K562 (cell line): Measurements from ENCODE around the gene PXN. TPM values are rescaled to one million over a fixed set of nuclear protein-coding genes. Genes with fewer than 3 reads are reported as not detected.
A peak's percentile ranks its signal among the peaks of the same experiment; 100 is the strongest.

ENCODE experiments used
- ATAC-seq: fragments of 200-7000 bp; cut with Tn5 transposase; 3 replicates; pipeline ENCODE4 v1.9.1; 2020; ENCODE audit warnings: moderate library complexity
- BruUV-seq: library from RNA; stranded (reverse); fragments of 400-500 nt; replicated peaks from 2 replicates; lab custom pipeline; 2021; lab: Mats Ljungman, UMichigan
- CTCF ChIA-PET: fragments of 300-600 bp; formaldehyde crosslinking; extraction: SDS; loops from one replicate; lab custom pipeline; 2021; ENCODE audit warnings: low intra/inter-chr PET ratio; lab: Yijun Ruan, JAX
- POLR2A ChIA-PET: fragments of 300-600, 350-650 bp; sonication (Branson Sonifier 250); formaldehyde crosslinking; extraction: SDS; loops from one replicate; lab custom pipeline; 2021; ENCODE audit warnings: antibody characterized with exemption, inconsistent platforms; lab: Yijun Ruan, JAX
- DNase-seq, 4 experiments: peaks; one replicate each; pipeline versions ENCODE4 v3.0.0 to v3.0.0-alpha.2; 2011 to 2018; ENCODE audit warnings: low spot score in 3 of 4, mixed read lengths in 3 of 4; ENCODE audit errors: extremely low read depth in 1 of 4
- FAIRE-seq: peaks from 2 replicates; lab custom pipeline; 2011; peaks lifted over from hg19 to GRCh38; lab: Jason Lieb, UNC
- H2AFZ ChIP-seq: 2 replicates; pipeline ENCODE4 v1.6.0; 2011; ENCODE audit warnings: low read depth, low read length, control low read depth, inconsistent platforms
- H3K27ac ChIP-seq: fragments of 200-600 bp; 3 replicates; pipeline ENCODE4 v1.8.0; 2011; ENCODE audit warnings: low read depth, mild to moderate bottlenecking, control low read depth, inconsistent platforms, low read length, moderate library complexity, mixed read lengths; ENCODE audit errors: extremely low read depth
- H3K27me3 ChIP-seq, 2 experiments: fragments of 300-600 bp in 1 of 2; 2 replicates in 1 of 2; 3 replicates in 1 of 2; pipeline versions ENCODE4 v1.6.0 to v1.8.0; 2011; ENCODE audit warnings: inconsistent platforms in 2 of 2, low read length in 2 of 2, mild to moderate bottlenecking in 1 of 2, mixed read lengths in 1 of 2, moderate library complexity in 1 of 2; ENCODE audit not compliant: control insufficient read depth in 2 of 2, insufficient read depth in 2 of 2
- H3K36me3 ChIP-seq: fragments of 300-600 bp; 3 replicates; pipeline ENCODE4 v1.8.0; 2011; ENCODE audit warnings: mild to moderate bottlenecking, low read length, inconsistent platforms; ENCODE audit not compliant: control insufficient read depth, insufficient read depth
- H3K4me1 ChIP-seq, 2 experiments: fragments of 200-600 bp in 1 of 2; replicated peaks in 1 of 2; 2 replicates in 1 of 2; 3 replicates in 1 of 2; pipeline versions ENCODE4 v1.5.1 to v1.8.0; 2011; ENCODE audit warnings: inconsistent platforms in 2 of 2, low read length in 2 of 2, mild to moderate bottlenecking in 1 of 2, mixed read lengths in 1 of 2, moderate library complexity in 1 of 2; ENCODE audit not compliant: control insufficient read depth in 2 of 2, insufficient read depth in 2 of 2
- H3K4me2 ChIP-seq: 2 replicates; pipeline ENCODE4 v1.6.1; 2011; ENCODE audit warnings: low read length, control low read depth, inconsistent platforms, mixed read lengths; ENCODE audit not compliant: insufficient read depth
- H3K4me3 ChIP-seq: fragments of 200-600 bp; sonication (generic), shearing (Covaris generic); 2 replicates; pipeline ENCODE4 v1.5.1; 2016; ENCODE audit warnings: control low read depth, inconsistent platforms
- H3K79me2 ChIP-seq: fragments of 200-600 bp; 3 replicates; pipeline ENCODE4 v1.8.0; 2011; ENCODE audit warnings: low read length, inconsistent platforms; ENCODE audit not compliant: control insufficient read depth, insufficient read depth
- H3K9ac ChIP-seq, 2 experiments: 2 replicates each; pipeline versions ENCODE4 v1.6.0 to v1.6.1; 2011; ENCODE audit warnings: low read depth in 2 of 2, low read length in 2 of 2, control low read depth in 1 of 2, inconsistent platforms in 1 of 2, mild to moderate bottlenecking in 1 of 2, mixed read lengths in 1 of 2; ENCODE audit not compliant: insufficient read depth in 1 of 2
- H3K9me1 ChIP-seq: one replicate; pipeline ENCODE4 v1.6.0; 2011; ENCODE audit warnings: inconsistent platforms, mild to moderate bottlenecking, low read length, moderate library complexity; ENCODE audit not compliant: control insufficient read depth, insufficient read depth
- H3K9me3 ChIP-seq: replicated peaks from 2 replicates; pipeline ENCODE4 v1.5.1; 2011; ENCODE audit warnings: low read depth, low read length, inconsistent platforms; ENCODE audit not compliant: control insufficient read depth, insufficient read depth
- H4K20me1 ChIP-seq: replicated peaks from 2 replicates; pipeline ENCODE4 v1.6.1; 2011; ENCODE audit warnings: low read length, inconsistent platforms, mixed read lengths; ENCODE audit not compliant: control insufficient read depth, insufficient read depth
- MYBL2 ChIP-seq, 2 experiments: fragments of 450-650 bp in 1 of 2; sonication (generic) in 1 of 2; formaldehyde crosslinking in 1 of 2; IDR thresholded peaks; 2 replicates each; pipeline versions ENCODE4 v1.6.1 to v1.8.1; 2017 to 2022; ENCODE audit warnings: borderline replicate concordance in 1 of 2, inconsistent platforms in 1 of 2, low read depth in 1 of 2, mild to moderate bottlenecking in 1 of 2, missing genetic modification reagents in 1 of 2, moderate library complexity in 1 of 2
- POLR2AphosphoS2 ChIP-seq: IDR thresholded peaks from 2 replicates; pipeline ENCODE4 v1.6.1; 2012; ENCODE audit warnings: low read length, improper control_type of control experiment
- POLR2G ChIP-seq: fragments of 200-400 bp; formaldehyde crosslinking; IDR thresholded peaks from 2 replicates; pipeline ENCODE4 v1.6.1; 2017; ENCODE audit warnings: low read depth, mild to moderate bottlenecking, antibody characterized with exemption, low read length, moderate library complexity
- RBM22 ChIP-seq: fragments of 200-400 bp; formaldehyde crosslinking; IDR thresholded peaks from 2 replicates; pipeline ENCODE4 v1.6.1; 2018; ENCODE audit warnings: low read length, low read depth; ENCODE audit not compliant: poor library complexity, severe bottlenecking
- TGIF2 ChIP-seq: sonication (generic); formaldehyde crosslinking; IDR thresholded peaks from 2 replicates; pipeline ENCODE4 v1.8.1; 2022; ENCODE audit warnings: mild to moderate bottlenecking, missing genetic modification reagents, moderate library complexity
- ZNF143 ChIP-seq: sonication (generic); formaldehyde crosslinking; IDR thresholded peaks from 2 replicates; pipeline ENCODE4 v1.9.0; 2022; ENCODE audit warnings: mild to moderate bottlenecking, missing genetic modification reagents
- ZNF239 ChIP-seq: fragments of 250-450 bp; sonication (Bioruptor Pico); IDR thresholded peaks from 2 replicates; pipeline ENCODE4 v1.4.0; 2020; ENCODE audit warnings: mild to moderate bottlenecking
- WGBS: fragments of 100-300 bp; shearing (Covaris generic); methylation state at CpG from one replicate; pipeline ENCODE4 v1.1.6; 2016; ENCODE audit warnings: low coverage, mixed read lengths; ENCODE audit not compliant: insufficient coverage; ENCODE audit errors: missing lambda C conversion rate; 5-methylcytosine and 5-hydroxymethylcytosine counted together
- in situ Hi-C: fragments of 300-500 bp; cut with MboI; formaldehyde crosslinking; loops from 4 replicates; pipeline ENCODE4 v1.15.0; 2018; ENCODE audit warnings: inconsistent platforms, mixed read lengths
- intact Hi-C: fragments of 100-400 bp; cut with micrococcal nuclease; formaldehyde crosslinking; loops from 2 replicates; pipeline ENCODE4 v1.14.2; 2022
- polyA plus RNA-seq, 8 experiments: library from polyadenylated mRNA; depleted of rRNA in 4 of 8; stranded (reverse) in 5 of 8; unstranded in 3 of 8; fragments of >200 nt; fragmentation: Nextera tagmentation in 2 of 8; fragmentation: Illumina TruSeq in 1 of 8; extraction: Ambion mirVana in 2 of 8; extraction: Trizol in 1 of 8; gene quantifications; 2 replicates each; pipeline versions ENCODE4 v1.2.1 to v1.2.3, GENCODE V29; 2011 to 2014; ENCODE audit warnings: inconsistent platforms in 1 of 8, missing spikeins in 1 of 8
- total RNA-seq, 7 experiments: library from RNA; depleted of rRNA in 6 of 7; stranded (reverse); fragments of >200 nt in 6 of 7; fragmentation: Illumina TruSeq in 2 of 7; extraction: Trizol in 2 of 7; gene quantifications; 2 replicates each; pipeline versions ENCODE4 v1.2.1 to v1.2.3, GENCODE V29; 2011 to 2021; ENCODE audit warnings: low replicate concordance in 1 of 7

Gene PXN
- total and polyA plus RNA-seq, 9 of the 15 experiments (the other 6 are each of a cell fraction or from before 2014, with no cell fraction given) = 4.0 to 74.1 (median 18.6) TPM

- Histone ChIP-seq H2AFZ (no peak overlapping the region), H3K4me2 (no peak overlapping the region), H4K20me1 (peaks cover 5% of the 10 kb centered on the region; the same call in 1 of the 2 replicates), H3K9me3 (no peaks in the 10 kb centered on the region), H3K27ac (no peak overlapping the region), H3K4me1 (no peaks in the 10 kb centered on the region), H3K27me3 (no peaks in the 10 kb centered on the region), H3K9ac (no peak overlapping the region), H3K9me1 (no peaks in the 10 kb centered on the region), H3K36me3 (peaks cover 85% of the 10 kb centered on the region; the same call in 2 of the 3 replicates), H3K4me3 (no peak overlapping the region), H3K79me2 (no peaks in the 10 kb centered on the region)
- DNase-seq (no peak), ATAC-seq (no peak), FAIRE-seq (no peak)
- ChIA-PET POLR2A (interaction anchor here (0.6 to 1.8 kb wide), 5 partner anchors 15 to 522 kb away, joined by 3 to 4 read pairs (median 3); partner anchors contain the start of gene RPLP0), CTCF (no interaction called here)
- WGBS = 97% methylated on average over 11 of the region's 11 CpGs
- TF ChIP-seq RBM22 = peak; percentile 70
- no peak for TF ChIP-seq POLR2AphosphoS2
- peak; percentile 59 for TF ChIP-seq POLR2G
- intact Hi-C loops (no loop called here), in situ Hi-C loops (no loop called here)
- no TSS peak for BruUV-seq
Observed at GRCh38 chr12:120164293-120164692, 101.2 kb downstream of the PXN start.

DNA sequence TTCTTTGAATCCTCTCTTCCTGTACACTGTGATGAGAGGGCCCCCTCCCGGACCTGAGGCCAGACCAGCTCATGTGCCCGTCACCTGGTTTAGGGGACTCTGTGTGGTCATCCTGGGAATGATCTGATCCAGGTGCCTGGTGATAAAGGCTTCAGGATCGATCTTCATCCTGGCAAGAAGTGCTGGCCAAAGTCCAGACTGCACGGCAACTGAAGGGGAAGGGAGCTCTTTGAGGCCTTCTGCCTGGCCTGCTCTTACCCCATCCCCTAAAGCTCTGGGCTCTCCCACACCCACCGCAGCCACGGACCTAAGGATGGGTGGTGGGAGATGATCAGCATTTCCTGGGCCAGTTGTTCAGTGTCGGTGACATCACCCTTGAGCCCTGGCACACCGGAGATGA lies 102.8 kb downstream of the PXN start:
- ChIA-PET POLR2A (interaction anchor here (0.8 to 4.7 kb wide), 8 partner anchors 10 to 40 kb away, joined by 3 to 31 read pairs (median 4); partner anchors contain the start of gene RPLP0), CTCF (no interaction called here)
- Histone ChIP-seq H3K27ac (no peak overlapping the region), H3K27me3 (no peaks in the 10 kb centered on the region), H3K79me2 (no peaks in the 10 kb centered on the region), H4K20me1 (peaks cover 12% of the 10 kb centered on the region; the same call in 1 of the 2 replicates), H3K36me3 (peaks cover 87% of the 10 kb centered on the region; the same call in 2 of the 3 replicates), H3K9ac (peak overlapping the region in 1 of 2 experiments; percentile 19; a peak in 1 of 4 replicates), H3K9me1 (no peaks in the 10 kb centered on the region), H2AFZ (no peak overlapping the region), H3K4me3 (no peak overlapping the region), H3K9me3 (no peaks in the 10 kb centered on the region), H3K4me2 (no peak overlapping the region), H3K4me1 (no peaks in the 10 kb centered on the region)
- no peak for FAIRE-seq
- intact Hi-C loops (no loop called here), in situ Hi-C loops (no loop called here)
- no peak for ATAC-seq
- TF ChIP-seq MYBL2 (IDR thresholded peaks at IDR 0.05; ENCODE audit: low read depth) (no peak), MYBL2 (CRISPR knock-in tag; IDR thresholded peaks at IDR 0.05; ENCODE audit: borderline replicate concordance) (no peak), ZNF143 (CRISPR knock-in tag) (0 out of 2 replicates have a peak, but pooled peaks have one; percentile 15), TGIF2 (CRISPR knock-in tag) (no peak), ZNF239 (CRISPR knock-in tag) (no peak)
- WGBS = 90% methylated on average over 8 of the region's 8 CpGs
- no TSS peak for BruUV-seq
- DNase-seq = no peak
